GM18951 (cell line): ENCODE data around the gene BCKDK.
A peak's percentile ranks its signal among the peaks of the same experiment; 100 is the strongest.

Source experiments
- POLR2A ChIP-seq: IDR thresholded peaks from 4 replicates; pipeline ENCODE4 v1.6.1; 2011; ENCODE audit warnings: mild to moderate bottlenecking; ENCODE audit not compliant: insufficient read length, insufficient read depth; ENCODE audit errors: extremely low read depth
- in situ Hi-C: fragments of 300-500 bp; cut with MboI; formaldehyde crosslinking; loops from one replicate; pipeline ENCODE4 v1.12.0; 2022; ENCODE audit warnings: low sequenced_read_pairs, mixed read lengths, inconsistent platforms; ENCODE audit not compliant: unreplicated experiment

Gene BCKDK

DNA sequence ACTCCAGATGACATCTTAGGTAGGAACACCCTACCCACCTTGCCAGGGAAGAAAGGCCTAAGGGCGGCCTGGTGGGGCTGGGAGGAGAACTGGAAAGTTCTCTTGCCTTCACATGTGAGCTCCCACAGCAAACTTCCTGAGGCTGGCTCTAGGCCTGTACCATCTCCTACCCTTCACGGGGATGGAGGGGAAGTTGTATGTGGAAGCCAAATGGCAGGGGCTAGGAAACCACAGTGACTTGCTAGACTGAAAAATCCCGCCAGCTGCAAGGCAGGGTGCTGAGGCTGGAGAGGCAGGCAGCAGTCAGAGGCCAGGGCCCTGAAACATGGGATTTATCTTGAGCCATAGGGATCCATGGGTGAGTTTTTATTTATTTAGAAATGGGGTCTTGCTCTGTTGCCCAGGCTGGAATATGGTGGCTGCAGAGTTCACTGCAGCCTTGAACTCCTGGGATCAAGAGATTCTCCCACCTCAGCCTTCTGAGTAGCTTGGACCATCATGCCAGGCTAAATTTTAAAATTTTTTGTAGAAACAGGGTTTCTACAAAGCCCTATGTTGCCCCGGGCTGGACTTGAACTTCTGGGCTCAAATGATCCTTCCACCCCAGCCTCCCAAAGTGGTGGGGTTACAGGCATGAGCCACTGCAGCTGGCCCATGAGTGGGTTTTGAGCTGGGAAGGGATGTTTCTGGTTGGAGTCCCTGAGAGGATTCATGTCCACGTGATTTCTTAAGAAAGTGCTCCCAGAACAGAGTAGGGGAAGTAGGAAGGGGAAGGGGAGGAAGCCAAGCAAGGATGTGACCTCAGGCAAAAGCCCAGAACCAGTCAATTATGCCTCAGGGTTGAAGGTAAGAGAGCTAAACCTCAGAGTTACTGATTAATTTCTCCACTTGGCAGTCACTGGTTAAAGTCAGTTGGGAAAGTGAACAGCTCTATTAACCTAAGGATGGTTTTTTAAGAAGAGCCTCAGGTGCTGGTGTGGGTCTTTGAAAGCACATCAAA, 5.2 kb downstream of the BCKDK start:
- TF ChIP-seq POLR2A: no peak
- in situ Hi-C loops: no loop called here

DNA sequence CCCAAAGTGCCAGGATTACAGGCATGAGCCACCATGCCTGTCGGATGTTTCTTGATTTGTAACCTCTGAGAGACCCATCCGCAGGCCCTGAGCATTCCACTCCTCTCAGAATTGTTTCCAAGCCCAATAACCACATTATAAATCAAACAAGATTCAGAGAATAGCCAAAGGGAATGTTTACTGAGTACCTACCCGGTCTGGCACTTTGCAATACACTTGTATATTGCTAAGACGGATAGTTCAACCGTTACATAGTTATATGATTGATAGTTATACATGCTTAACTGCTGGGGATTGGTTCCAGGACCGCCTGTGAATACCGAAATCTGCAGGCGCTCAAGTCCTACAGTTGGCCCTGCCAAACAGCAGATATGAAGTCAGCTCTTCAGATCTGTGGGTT, 6.3 kb downstream of the BCKDK start:
- in situ Hi-C loops: no loop called here
- no peak for TF ChIP-seq POLR2A

DNA sequence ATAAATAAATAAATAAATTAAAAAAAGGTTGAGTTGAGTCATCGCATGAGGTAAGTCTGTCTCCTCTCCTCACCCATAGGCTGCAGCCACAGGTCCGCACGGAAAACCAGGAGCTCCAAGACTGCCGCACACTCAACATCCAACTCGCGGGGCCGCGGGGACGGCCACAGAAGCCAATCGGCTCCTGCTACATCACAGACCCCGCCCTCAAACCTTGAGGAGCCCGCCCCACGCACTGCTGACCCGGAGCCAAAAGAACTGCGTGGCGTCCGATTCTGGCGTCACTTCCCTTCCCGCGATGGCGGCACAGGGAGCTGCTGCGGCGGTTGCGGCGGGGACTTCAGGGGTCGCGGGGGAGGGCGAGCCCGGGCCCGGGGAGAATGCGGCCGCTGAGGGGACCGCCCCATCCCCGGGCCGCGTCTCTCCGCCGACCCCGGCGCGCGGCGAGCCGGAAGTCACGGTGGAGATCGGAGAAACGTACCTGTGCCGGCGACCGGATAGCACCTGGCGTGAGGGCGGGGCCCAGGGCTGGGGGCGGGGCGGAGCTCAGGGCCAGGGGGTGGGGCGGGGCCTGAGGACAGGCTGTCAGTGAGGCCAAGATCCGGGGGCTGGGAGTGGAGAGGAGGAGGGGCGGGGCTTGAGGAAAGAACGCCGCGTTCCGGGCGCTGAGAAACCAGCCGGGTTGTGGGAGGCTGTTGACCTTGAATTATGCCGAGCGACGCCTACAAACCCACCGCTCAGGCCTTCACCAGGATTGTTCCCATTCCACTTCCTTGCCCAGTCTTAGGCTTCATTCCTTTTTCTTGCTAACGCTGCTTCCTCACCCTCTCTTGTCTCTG, 9.4 kb downstream of the BCKDK start, which contains the start of gene KAT8:
KAT8 (plus strand) TSS at position 281 of the 839 bp plus-strand sequence; CDS start at position 299, 18 bp downstream.
- TF ChIP-seq POLR2A: peak; percentile 91
- in situ Hi-C loops: no loop called here

DNA sequence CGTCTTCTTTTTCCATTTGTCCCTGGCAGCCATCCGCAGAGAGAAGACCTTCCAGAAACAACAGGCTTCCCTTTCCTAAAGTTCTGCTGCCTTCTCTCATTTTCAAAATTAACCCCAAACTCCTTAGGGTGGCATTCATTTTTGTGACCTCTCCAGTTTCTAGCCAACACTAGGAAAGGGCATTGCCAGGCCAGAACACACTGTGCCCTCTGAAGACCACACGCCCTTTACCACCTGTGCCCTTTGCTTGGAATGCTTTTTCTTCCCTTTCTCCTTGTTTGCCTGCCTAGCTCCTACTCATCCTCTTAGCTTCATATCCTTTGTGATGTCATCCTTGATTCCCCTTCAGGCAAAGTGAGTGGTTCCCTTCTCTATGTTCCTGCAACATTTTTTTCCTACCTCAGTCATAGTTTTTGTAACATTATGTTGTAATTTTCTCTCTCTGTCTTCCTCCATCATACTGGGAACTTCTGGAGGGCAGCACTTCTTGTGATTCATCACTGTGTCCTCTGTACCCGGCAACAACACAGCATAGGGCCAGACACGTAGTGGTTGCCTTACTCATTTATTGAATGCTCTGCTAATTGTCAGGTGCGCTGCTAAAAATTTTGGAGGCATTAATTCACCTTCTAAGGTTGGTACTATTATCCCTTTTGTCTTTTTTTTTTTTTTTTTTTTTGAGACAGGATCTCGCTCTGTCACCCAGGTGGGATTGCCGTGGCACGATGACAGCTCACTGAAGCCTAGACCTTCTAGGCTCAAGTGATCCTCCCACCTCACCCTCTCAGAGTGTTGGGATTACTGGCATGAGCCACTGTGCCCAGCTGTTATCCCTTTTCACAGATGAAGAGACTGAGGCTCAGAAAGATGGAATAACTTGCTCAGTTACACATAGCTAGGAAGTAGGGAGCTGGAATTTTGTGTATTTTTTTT, 10.3 kb downstream of the BCKDK start:
- in situ Hi-C loops: no loop called here
- TF ChIP-seq POLR2A: no peak

GRCh38 chr16:31120129-31120528, 11.9 kb downstream of the BCKDK start:
- no peak for TF ChIP-seq POLR2A
- in situ Hi-C loops: no loop called here

GRCh38 chr16:31125844-31126243, 17.7 kb downstream of the BCKDK start:
- TF ChIP-seq POLR2A: no peak
- in situ Hi-C loops: no loop called here

DNA sequence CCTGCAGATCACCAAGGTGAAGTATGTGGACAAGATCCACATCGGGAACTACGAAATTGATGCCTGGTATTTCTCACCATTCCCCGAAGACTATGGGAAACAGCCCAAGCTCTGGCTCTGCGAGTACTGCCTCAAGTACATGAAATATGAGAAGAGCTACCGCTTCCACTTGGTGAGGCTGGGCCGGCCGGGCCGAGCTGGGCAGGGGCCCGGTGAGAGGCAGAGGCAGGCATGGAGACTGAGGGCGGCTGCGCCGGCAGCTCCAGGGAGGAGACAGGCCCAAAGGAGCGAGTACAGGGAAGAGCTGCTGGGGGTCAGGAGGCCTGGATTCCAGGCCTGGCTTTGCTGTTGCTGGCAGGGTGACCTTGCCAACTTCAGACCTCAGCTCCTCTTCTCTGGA, 19.0 kb downstream of the BCKDK start:
- in situ Hi-C loops: no loop called here
- TF ChIP-seq POLR2A: no peak

GRCh38 chr16:31128711-31129567, 20.8 kb downstream of the BCKDK start:
- TF ChIP-seq POLR2A: no peak
- in situ Hi-C loops: no loop called here

DNA sequence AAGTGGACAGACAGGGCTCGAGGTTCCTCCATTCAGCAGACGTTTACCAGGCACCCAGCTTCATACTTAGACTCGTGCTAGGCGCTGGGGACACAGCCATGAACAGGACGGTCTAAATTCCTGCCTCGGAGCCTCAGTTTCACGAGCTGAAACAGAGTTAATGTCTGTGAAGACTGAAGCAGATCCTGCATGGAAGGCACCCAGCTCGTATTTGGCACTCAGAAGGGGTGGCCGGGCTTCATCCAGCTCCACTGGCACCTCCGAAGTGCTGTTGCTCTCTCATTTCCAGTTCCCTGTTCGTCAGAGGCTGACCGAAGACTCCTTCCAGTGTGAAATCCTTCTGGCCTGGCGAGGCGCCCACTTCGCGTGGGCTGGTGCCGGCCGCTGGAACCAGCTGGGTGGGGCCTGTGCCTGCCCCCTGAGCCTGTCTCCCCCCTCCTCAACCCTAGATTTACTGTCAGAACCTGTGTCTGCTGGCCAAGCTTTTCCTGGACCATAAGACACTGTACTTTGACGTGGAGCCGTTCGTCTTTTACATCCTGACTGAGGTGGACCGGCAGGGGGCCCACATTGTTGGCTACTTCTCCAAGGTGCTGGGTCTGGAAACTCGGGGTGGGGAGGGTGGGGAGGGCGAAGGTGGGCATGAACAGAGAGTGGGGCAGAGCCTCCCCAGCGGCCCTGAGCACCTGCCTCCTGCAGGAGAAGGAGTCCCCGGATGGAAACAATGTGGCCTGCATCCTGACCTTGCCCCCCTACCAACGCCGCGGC, 21.6 kb downstream of the BCKDK start:
- TF ChIP-seq POLR2A: no peak
- in situ Hi-C loops: no loop called here

GRCh38 chr16:31130336-31130891, 22.2 kb downstream of the BCKDK start:
- in situ Hi-C loops: no loop called here
- no peak for TF ChIP-seq POLR2A

- no peak for TF ChIP-seq POLR2A
- in situ Hi-C loops: no loop called here
These were observed 22.7 kb downstream of the BCKDK start for GRCh38 chr16:31130899-31131298.

DNA sequence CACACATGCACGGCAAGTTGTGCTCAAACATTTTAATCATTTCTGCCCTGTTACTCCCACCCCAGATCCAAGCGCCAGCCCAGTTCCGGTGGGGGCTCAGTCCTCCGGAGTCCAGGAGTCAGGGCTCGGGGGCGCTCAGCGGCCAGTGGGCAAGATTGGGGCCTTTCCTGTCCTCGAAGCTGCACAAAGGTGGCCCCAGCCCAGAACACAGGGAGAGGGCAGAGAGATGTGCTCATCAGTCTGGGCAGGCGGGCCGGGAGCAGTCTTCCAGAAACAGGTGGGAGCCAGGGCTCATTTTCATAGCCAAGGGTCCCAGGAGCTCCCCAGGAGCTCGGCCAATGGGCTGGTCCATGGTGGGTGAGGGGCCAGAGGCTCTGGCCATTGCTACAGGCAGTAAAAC, 23.2 kb downstream of the BCKDK start:
- in situ Hi-C loops: no loop called here
- no peak for TF ChIP-seq POLR2A
